ENCODE measurements around the gene TBCD.
"Not testable (repeated sequence)": the region's sequence is repeated elsewhere in the genome, so short reads cannot be mapped to it uniquely, and the experiment has no call there.

The TBCD gene

GRCh38 chr17:82729479-82730260 lies 22.2 kb upstream of the TBCD start:
- DNase-seq (ENCODE audit: low read depth in 2 of 2) = no peak

GRCh38 chr17:82732118-82732743 lies 19.6 kb upstream of the TBCD start:
- no peak for DNase-seq (ENCODE audit: low read depth in 2 of 2)

GRCh38 chr17:82734987-82735866 lies 16.6 kb upstream of the TBCD start, which contains the start of gene FN3K:
TSS of gene FN3K (plus strand) at chr17:82735615. CDS start at chr17:82735637, 22 bp downstream.
- DNase-seq (ENCODE audit: low read depth in 2 of 2) = no peak

GRCh38 chr17:82736511-82737185 lies 15.2 kb upstream of the TBCD start:
- no peak for DNase-seq (ENCODE audit: low read depth in 2 of 2)

GRCh38 chr17:82737967-82738877 lies 13.6 kb upstream of the TBCD start:
- no peak for DNase-seq (ENCODE audit: low read depth in 2 of 2)

- no peak for DNase-seq (ENCODE audit: low read depth in 2 of 2)
Measured at GRCh38 chr17:82740906-82741759, 10.7 kb upstream of the TBCD start.

- DNase-seq (ENCODE audit: low read depth in 2 of 2) = no peak
Measured at GRCh38 chr17:82743344-82744219, 8.3 kb upstream of the TBCD start.

- not testable (repeated sequence) for DNase-seq (ENCODE audit: low read depth in 2 of 2)
Measured at GRCh38 chr17:82744736-82745135, 7.1 kb upstream of the TBCD start.

- no peak for DNase-seq (ENCODE audit: low read depth in 2 of 2)
Measured at GRCh38 chr17:82745524-82745923, 6.3 kb upstream of the TBCD start.

- DNase-seq (ENCODE audit: low read depth in 2 of 2) = no peak
Measured at GRCh38 chr17:82748756-82749155, 3.1 kb upstream of the TBCD start.

- DNase-seq (ENCODE audit: low read depth in 2 of 2) = no peak
Measured at GRCh38 chr17:82750241-82750908, 1.5 kb upstream of the TBCD start.

GRCh38 chr17:82751171-82751570 lies 694 bp upstream of the TBCD start:
- DNase-seq (ENCODE audit: low read depth in 2 of 2) = no peak

- no peak for DNase-seq (ENCODE audit: low read depth in 2 of 2)
Measured at GRCh38 chr17:82752371-82753200, 721 bp downstream of the TBCD start.

- DNase-seq (ENCODE audit: low read depth in 2 of 2) = no peak
Measured at GRCh38 chr17:82753201-82753464, 1.3 kb downstream of the TBCD start.

GRCh38 chr17:82754297-82755208 lies 2.7 kb downstream of the TBCD start:
- DNase-seq (ENCODE audit: low read depth in 2 of 2) = no peak

GRCh38 chr17:82756166-82756565 lies 4.3 kb downstream of the TBCD start:
- no peak for DNase-seq (ENCODE audit: low read depth in 2 of 2)

Measured in activated CD8-positive, alpha-beta memory T cell treated with anti-CD3 and anti-CD28 coated beads for 4 hours (primary cell).